ENCODE data around the gene SUSD3. TPM values are rescaled to one million over a fixed set of nuclear protein-coding genes. Genes with fewer than 3 reads are reported as not detected.
A peak's percentile ranks its signal among the peaks of the same experiment; 100 is the strongest.

The SUSD3 gene
- total RNA-seq, 4 donors from 2014 or later: 5.5 to 21.5 (median 7.9) TPM

DNA sequence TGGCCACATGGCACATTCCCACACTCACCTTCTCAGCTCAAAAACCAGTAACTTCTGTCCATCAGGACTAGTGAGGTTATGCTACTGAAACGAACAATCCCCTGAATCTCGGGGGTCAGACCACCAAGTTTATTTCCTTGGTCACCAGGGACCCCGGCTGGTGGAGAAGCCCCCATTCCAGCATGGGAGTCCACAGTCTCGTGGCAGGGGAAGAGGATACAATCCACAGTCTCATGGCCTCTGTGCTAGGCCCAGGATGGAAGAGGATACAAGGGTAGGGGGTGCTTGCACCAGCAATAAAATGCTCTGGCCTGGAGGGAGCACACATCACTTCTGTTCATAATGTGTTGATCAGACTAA is 30.1 kb downstream of the SUSD3 start:
- Histone ChIP-seq H3K9me3 (no peaks in the 10 kb centered on the region), H3K36me3 (no peaks in the 10 kb centered on the region), H3K4me3 (no peak overlapping the region), H3K27ac (no peak overlapping the region), H3K4me1 (peaks cover 0 to 9% (median 7%) of the 10 kb centered on the region in 4 donors), H3K27me3 (no peaks in the 10 kb centered on the region)
- no peak for TF ChIP-seq POLR2A (IDR thresholded peaks at IDR 0.05)
- peak in 2 of 3 donors; percentile 14 for DNase-seq

DNA sequence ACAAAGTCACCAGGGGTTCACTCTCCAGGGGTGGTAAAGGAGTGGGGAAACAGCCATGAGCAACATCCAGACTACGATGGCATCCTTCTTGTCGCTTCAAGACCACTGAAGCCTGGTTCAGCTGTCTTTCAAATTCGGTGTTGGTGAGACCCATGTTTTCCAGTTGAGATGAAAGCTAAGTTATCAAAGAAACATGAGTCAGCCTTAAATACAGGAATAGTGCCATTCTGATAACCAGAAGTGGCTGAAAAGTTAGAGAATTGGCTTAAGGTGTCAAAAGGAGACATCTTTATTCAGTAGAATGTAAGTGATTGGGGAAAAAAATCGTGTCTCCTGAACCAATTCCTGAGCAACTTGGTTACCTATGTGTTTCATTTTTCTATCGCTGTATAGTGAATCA is 30.5 kb downstream of the SUSD3 start:
- Histone ChIP-seq H3K36me3 (no peaks in the 10 kb centered on the region), H3K27me3 (no peaks in the 10 kb centered on the region), H3K4me3 (no peak overlapping the region), H3K4me1 (peaks cover 0 to 13% (median 11%) of the 10 kb centered on the region in 4 donors), H3K9me3 (no peaks in the 10 kb centered on the region), H3K27ac (no peak overlapping the region)
- DNase-seq: no peak
- TF ChIP-seq CTCF (IDR thresholded peaks at IDR 0.05): no peak
- TF ChIP-seq POLR2A (IDR thresholded peaks at IDR 0.05): no peak

GRCh38 chr9:93089481-93089991 is 31.0 kb downstream of the SUSD3 start:
- no peak for TF ChIP-seq POLR2A (IDR thresholded peaks at IDR 0.05)
- TF ChIP-seq CTCF (IDR thresholded peaks at IDR 0.05): no peak
- Histone ChIP-seq H3K27me3 (no peaks in the 10 kb centered on the region), H3K4me1 (peaks cover 0 to 18% (median 15%) of the 10 kb centered on the region in 4 donors), H3K36me3 (no peaks in the 10 kb centered on the region), H3K27ac (no peak overlapping the region), H3K9me3 (no peaks in the 10 kb centered on the region), H3K4me3 (no peak overlapping the region)
- DNase-seq: peak in 2 of 3 donors; percentile 24 to 43

- DNase-seq: peak in 2 of 3 donors; percentile 8 to 14
- H3K9me3 ChIP-seq: no peaks in the 10 kb centered on the region
Measured at GRCh38 chr9:93090091-93090655, 31.7 kb downstream of the SUSD3 start.

GRCh38 chr9:93091056-93091452 is 32.6 kb downstream of the SUSD3 start:
- no peak overlapping the region for H3K4me3 ChIP-seq
- H3K27me3 ChIP-seq: no peaks in the 10 kb centered on the region
- H3K9me3 ChIP-seq: no peaks in the 10 kb centered on the region
- peaks cover 0 to 21% (median 18%) of the 10 kb centered on the region in 4 donors for H3K4me1 ChIP-seq
- H3K36me3 ChIP-seq: no peaks in the 10 kb centered on the region
- DNase-seq: peak in 2 of 3 donors; percentile 22 to 41
- no peak overlapping the region for H3K27ac ChIP-seq
- TF ChIP-seq CTCF (IDR thresholded peaks at IDR 0.05) (no peak), POLR2A (IDR thresholded peaks at IDR 0.05) (no peak)

More at GRCh38 chr9:93090091-93090655, 31.7 kb downstream of the SUSD3 start:
- Histone ChIP-seq H3K36me3 (no peaks in the 10 kb centered on the region), H3K27ac (no peak overlapping the region), H3K4me1 (peaks cover 0 to 21% (median 18%) of the 10 kb centered on the region in 4 donors), H3K4me3 (no peak overlapping the region), H3K27me3 (no peaks in the 10 kb centered on the region)
- no peak for TF ChIP-seq POLR2A (IDR thresholded peaks at IDR 0.05)
- no peak for TF ChIP-seq CTCF (IDR thresholded peaks at IDR 0.05)

GRCh38 chr9:93091453-93092081 is 33.1 kb downstream of the SUSD3 start:
- peak in 2 of 3 donors; percentile 35 to 58 for DNase-seq
- Histone ChIP-seq H3K4me1 (peaks cover 0 to 23% (median 18%) of the 10 kb centered on the region in 4 donors), H3K27ac (peak overlapping the region in 1 of 4 donors; percentile 4), H3K4me3 (no peak overlapping the region), H3K9me3 (no peaks in the 10 kb centered on the region), H3K27me3 (no peaks in the 10 kb centered on the region), H3K36me3 (no peaks in the 10 kb centered on the region)
- TF ChIP-seq CTCF (IDR thresholded peaks at IDR 0.05): no peak
- no peak for TF ChIP-seq POLR2A (IDR thresholded peaks at IDR 0.05)

Data from Peyer's patch (tissue), 4 donors.